Gastrocnemius medialis (tissue), 4 donors: ENCODE results near the gene BLOC1S4. TPM values are rescaled to one million over a fixed set of nuclear protein-coding genes. Genes with fewer than 3 reads are reported as not detected.

Source experiments
- ATAC-seq, 2 donors: fragments of 150-250 bp; one replicate each; pipeline ENCODE4 v1.9.1; 2016
- DNase-seq, 2 donors: peaks; one replicate each; pipeline ENCODE4 v3.0.0-alpha.2; 2019
- H3K27ac ChIP-seq, 4 donors: fragments of 200-600 bp; sonication (generic); 1 replicate in 1 of 4; 2 replicates in 3 of 4; pipeline ENCODE4 v1.5.1; 2016 to 2018; ENCODE audit warnings: mild to moderate bottlenecking in 2 of 4, moderate library complexity in 1 of 4
- H3K27me3 ChIP-seq, 3 donors: fragments of 200-600 bp; sonication (generic) in 2 of 3; 1 replicate in 1 of 3; 2 replicates in 2 of 3; pipeline versions ENCODE4 v1.5.1 to v1.6.0; 2016 to 2019; ENCODE audit warnings: mild to moderate bottlenecking in 1 of 3, moderate library complexity in 1 of 3
- H3K36me3 ChIP-seq, 2 donors: fragments of 200-600 bp; sonication (generic) in 1 of 2; one replicate each; pipeline ENCODE4 v1.5.1; 2017 to 2018
- H3K4me1 ChIP-seq, 2 donors: fragments of 200-600 bp; sonication (generic) in 1 of 2; one replicate each; pipeline ENCODE4 v1.5.1; 2016 to 2017; ENCODE audit warnings: mild to moderate bottlenecking in 2 of 2
- H3K4me3 ChIP-seq, 4 donors: fragments of 200-600 bp; sonication (generic) in 3 of 4; 1 replicate in 1 of 4; 2 replicates in 3 of 4; pipeline ENCODE4 v1.5.1; 2016 to 2019; ENCODE audit warnings: mild to moderate bottlenecking in 2 of 4
- H3K9me3 ChIP-seq, 3 donors: fragments of 200-600 bp; sonication (generic) in 2 of 3; 1 replicate in 1 of 3; 2 replicates in 2 of 3; pipeline ENCODE4 v1.5.1; 2016 to 2019
- POLR2A ChIP-seq, 2 donors: fragments of 450-650 bp; IDR thresholded peaks; one replicate each; pipeline ENCODE4 v1.6.1; 2017; ENCODE audit warnings: antibody characterized with exemption in 2 of 2, mild to moderate bottlenecking in 2 of 2, moderate library complexity in 2 of 2
- in situ Hi-C, 4 donors: fragments of 200-750 bp; cut with MboI; loops; one replicate each; pipeline versions ENCODE4 v1.15.0 to v1.8.0; 2017; ENCODE audit warnings: low sequenced_read_pairs in 4 of 4
- intact Hi-C: fragments of 100-400 bp; cut with DNase I; formaldehyde crosslinking; loops from one replicate; pipeline ENCODE4 v1.15.1; 2023; ENCODE audit warnings: low total_unique reads
- total RNA-seq, 4 donors: library from RNA; depleted of rRNA; stranded (reverse); fragments of >200 nt; gene quantifications; one replicate each; pipeline versions ENCODE4 v1.1.0 to v1.2.3, GENCODE V29; 2016
- TF ChIP-seq, protein P1 (sequence below), 5 experiments: fragments of 450-650 bp in 3 of 5; fragments of 200-600 bp in 2 of 5; sonication (generic) in 2 of 5; IDR thresholded peaks in 4 of 5; conservative IDR thresholded peaks in 1 of 5; 1 replicate in 4 of 5; 2 replicates in 1 of 5; pipeline ENCODE4 v1.5.1; 2016 to 2019; ENCODE audit warnings: antibody characterized with exemption in 5 of 5, mild to moderate bottlenecking in 3 of 5, moderate library complexity in 3 of 5

The BLOC1S4 gene
- total RNA-seq, 4 donors from 2014 or later = 15.7 to 25.7 (median 22.3) TPM

DNA sequence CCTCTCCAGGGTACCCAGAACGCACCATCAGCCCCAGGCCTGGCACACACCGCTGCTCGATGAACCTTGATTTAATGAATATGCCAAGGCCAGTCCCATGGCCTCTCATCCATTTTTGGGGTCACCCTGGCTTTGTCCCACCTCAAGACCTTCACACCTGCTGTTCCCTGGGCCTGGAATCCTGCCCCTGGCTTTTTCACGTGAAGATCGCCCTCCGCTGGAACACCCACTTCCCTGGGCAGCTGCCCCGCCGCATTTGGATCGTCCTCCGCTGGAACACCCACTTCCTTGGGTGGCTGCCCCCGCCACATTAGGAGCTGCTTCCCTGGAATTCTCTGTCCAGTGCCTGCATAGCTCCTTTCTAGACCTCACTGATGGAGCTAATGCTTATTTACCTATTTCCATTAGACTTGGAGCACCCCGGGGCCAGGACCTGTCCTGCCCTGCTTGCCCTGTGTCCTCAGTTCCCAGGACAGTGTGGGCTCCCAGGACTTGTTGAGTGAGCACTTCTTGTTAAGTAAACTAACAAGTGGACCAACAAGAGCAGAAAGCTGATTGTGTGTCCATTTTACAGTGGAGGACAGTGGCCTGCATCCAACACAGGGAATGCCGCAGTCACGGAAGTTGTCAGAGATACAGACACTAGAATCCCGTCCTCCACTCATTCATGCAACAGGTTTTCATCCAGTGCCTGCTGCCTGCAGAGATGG is 12.5 kb downstream of the BLOC1S4 start:
- in situ Hi-C loops (loop anchor here in 2 of 4 donors (10.0 kb wide), 2 partner anchors 136 to 146 kb away; no protein-coding TSS in a partner anchor), intact Hi-C loops (no loop called here)
- Histone ChIP-seq H3K36me3 (no peaks in the 10 kb centered on the region), H3K27me3 (no peaks in the 10 kb centered on the region), H3K4me3 (no peak overlapping the region), H3K4me1 (peaks cover 6 to 16% of the 10 kb centered on the region in 2 donors), H3K27ac (no peak overlapping the region), H3K9me3 (no peaks in the 10 kb centered on the region)
- DNase-seq = no peak
- TF ChIP-seq, protein P1, sequence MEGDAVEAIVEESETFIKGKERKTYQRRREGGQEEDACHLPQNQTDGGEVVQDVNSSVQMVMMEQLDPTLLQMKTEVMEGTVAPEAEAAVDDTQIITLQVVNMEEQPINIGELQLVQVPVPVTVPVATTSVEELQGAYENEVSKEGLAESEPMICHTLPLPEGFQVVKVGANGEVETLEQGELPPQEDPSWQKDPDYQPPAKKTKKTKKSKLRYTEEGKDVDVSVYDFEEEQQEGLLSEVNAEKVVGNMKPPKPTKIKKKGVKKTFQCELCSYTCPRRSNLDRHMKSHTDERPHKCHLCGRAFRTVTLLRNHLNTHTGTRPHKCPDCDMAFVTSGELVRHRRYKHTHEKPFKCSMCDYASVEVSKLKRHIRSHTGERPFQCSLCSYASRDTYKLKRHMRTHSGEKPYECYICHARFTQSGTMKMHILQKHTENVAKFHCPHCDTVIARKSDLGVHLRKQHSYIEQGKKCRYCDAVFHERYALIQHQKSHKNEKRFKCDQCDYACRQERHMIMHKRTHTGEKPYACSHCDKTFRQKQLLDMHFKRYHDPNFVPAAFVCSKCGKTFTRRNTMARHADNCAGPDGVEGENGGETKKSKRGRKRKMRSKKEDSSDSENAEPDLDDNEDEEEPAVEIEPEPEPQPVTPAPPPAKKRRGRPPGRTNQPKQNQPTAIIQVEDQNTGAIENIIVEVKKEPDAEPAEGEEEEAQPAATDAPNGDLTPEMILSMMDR (IDR thresholded peaks at IDR 0.05 in 4 of 5, conservative IDR thresholded peaks at IDR 0.05 in 1 of 5) = no peak
- no peak for TF ChIP-seq POLR2A (IDR thresholded peaks at IDR 0.05)
- no peak for ATAC-seq

DNA sequence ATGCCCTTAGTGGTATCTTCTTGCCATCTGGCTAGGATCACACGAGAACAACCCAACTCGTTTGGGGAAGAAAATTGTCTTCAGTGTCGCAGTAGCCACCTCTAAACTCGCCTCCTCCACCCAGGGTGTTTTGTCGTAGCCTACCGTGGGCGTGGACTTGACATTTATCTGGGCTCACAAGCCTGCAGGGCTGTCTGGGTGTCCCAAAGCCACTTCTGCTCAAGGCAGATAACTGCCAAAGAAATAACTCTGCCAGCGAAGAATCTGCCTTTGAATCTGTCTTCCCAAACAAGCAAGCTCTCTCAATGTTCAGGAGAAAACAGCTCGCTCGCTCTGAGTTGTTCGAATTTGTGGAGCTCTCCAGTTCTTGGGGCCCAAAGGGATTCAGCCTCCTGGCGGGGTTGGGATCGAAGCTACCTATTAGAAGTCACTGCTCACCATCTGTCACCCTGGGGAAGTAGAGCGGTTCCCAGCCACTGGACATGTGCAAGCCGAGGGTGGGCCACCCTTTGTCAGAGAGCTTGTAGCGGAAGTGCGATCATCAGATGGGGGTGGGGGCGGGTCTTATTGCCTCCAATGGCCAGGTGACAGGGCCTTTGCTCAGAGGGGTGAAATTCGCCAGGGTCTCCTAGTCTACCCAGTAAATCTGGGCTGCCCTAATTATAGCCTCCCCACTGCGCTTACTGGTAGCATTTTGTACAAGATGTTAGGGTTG is 14.8 kb downstream of the BLOC1S4 start:
- Histone ChIP-seq H3K4me3 (no peak overlapping the region), H3K36me3 (no peaks in the 10 kb centered on the region), H3K27ac (peak overlapping the region in 2 of 4 donors; percentile 11 to 17), H3K27me3 (no peaks in the 10 kb centered on the region), H3K4me1 (peaks cover 6 to 16% of the 10 kb centered on the region in 2 donors), H3K9me3 (no peaks in the 10 kb centered on the region)
- DNase-seq (no peak), ATAC-seq (no peak)
- TF ChIP-seq, protein P1 (IDR thresholded peaks at IDR 0.05 in 4 of 5, conservative IDR thresholded peaks at IDR 0.05 in 1 of 5) = no peak
- no peak for TF ChIP-seq POLR2A (IDR thresholded peaks at IDR 0.05)
- in situ Hi-C loops = no loop called here
- intact Hi-C loops = no loop called here

DNA sequence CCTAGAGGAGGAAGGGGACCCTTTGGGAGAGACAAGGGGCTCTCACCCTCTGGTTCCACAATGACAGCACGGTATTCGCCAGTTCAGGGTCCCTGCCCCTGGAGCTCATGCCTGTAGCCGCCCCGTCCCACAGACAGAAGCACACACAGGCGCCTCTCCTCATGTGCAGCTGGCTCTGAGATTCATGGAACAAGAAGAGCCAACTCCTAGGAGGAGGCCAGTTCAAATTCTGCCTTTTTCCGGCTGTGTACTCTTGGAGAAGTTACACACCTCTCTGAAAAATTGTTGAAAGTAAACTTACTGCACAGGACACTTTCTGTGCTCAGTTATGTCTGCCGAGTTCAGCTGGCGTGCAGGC is 15.3 kb downstream of the BLOC1S4 start:
- intact Hi-C loops = no loop called here
- TF ChIP-seq POLR2A (IDR thresholded peaks at IDR 0.05) = no peak
- TF ChIP-seq, protein P1 (IDR thresholded peaks at IDR 0.05 in 4 of 5, conservative IDR thresholded peaks at IDR 0.05 in 1 of 5) = no peak
- DNase-seq (no peak), ATAC-seq (no peak)
- Histone ChIP-seq H3K27me3 (no peaks in the 10 kb centered on the region), H3K4me3 (no peak overlapping the region), H3K4me1 (peaks cover 6 to 16% of the 10 kb centered on the region in 2 donors), H3K36me3 (no peaks in the 10 kb centered on the region), H3K9me3 (no peaks in the 10 kb centered on the region), H3K27ac (peak overlapping the region in 1 of 4 donors; percentile 17)
- in situ Hi-C loops = no loop called here

DNA sequence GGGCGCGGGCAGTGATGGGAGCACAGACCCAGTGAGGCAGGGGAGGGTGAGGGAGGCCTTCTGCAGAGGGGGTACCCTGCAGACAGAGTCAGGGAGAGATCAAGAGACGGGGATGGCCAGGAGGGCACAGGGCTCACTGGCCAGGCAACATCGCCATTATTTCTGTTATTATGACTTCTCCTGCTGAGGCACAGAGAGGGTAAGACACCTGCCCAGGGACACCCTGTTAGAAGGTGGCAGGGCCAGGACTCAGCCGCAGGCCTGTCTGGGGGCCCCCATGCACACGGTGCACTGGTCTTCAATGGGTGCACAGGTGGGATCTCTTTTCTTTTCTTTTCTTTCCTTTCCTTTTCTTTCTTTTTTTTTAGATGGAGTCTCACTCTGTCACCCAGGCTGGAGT is 15.8 kb downstream of the BLOC1S4 start:
- DNase-seq (no peak), ATAC-seq (no peak)
- H3K27me3 ChIP-seq = no peaks in the 10 kb centered on the region
- in situ Hi-C loops (no loop called here), intact Hi-C loops (no loop called here)
- H3K4me1 ChIP-seq = peaks cover 6 to 16% of the 10 kb centered on the region in 2 donors
- no peaks in the 10 kb centered on the region for H3K36me3 ChIP-seq
- H3K9me3 ChIP-seq = no peaks in the 10 kb centered on the region
- TF ChIP-seq, protein P1 (IDR thresholded peaks at IDR 0.05 in 4 of 5, conservative IDR thresholded peaks at IDR 0.05 in 1 of 5) = no peak
- TF ChIP-seq POLR2A (IDR thresholded peaks at IDR 0.05) = no peak
- peak overlapping the region in 2 of 4 donors; percentile 62 to 72 for H3K27ac ChIP-seq
- H3K4me3 ChIP-seq = no peak overlapping the region
